Testis (tissue), 3 donors: ENCODE results near the gene TMEM234. TPM values are rescaled to one million over a fixed set of nuclear protein-coding genes. Genes with fewer than 3 reads are reported as not detected.

ENCODE experiments used
- DNase-seq: peaks from one replicate; pipeline ENCODE4 v3.0.0-alpha.2; 2019
- H3K27ac ChIP-seq, 2 donors: fragments of 200-600 bp; sonication (generic); one replicate each; pipeline ENCODE4 v1.5.1; 2019
- H3K27me3 ChIP-seq: fragments of 200-600 bp; sonication (generic); one replicate; pipeline ENCODE4 v1.5.1; 2019
- H3K36me3 ChIP-seq: fragments of 200-600 bp; sonication (generic); one replicate; pipeline ENCODE4 v1.5.1; 2017; ENCODE audit warnings: low read depth; ENCODE audit errors: missing control alignments
- H3K4me1 ChIP-seq: fragments of 200-600 bp; sonication (generic); one replicate; pipeline ENCODE4 v1.5.1; 2019
- H3K4me3 ChIP-seq, 2 donors: fragments of 200-600 bp; sonication (generic); one replicate each; pipeline ENCODE4 v1.5.1; 2017 to 2019
- H3K9me3 ChIP-seq: fragments of 200-600 bp; sonication (generic); one replicate; pipeline ENCODE4 v1.5.1; 2017
- CTCF ChIP-seq, 3 experiments: fragments of 450-650 bp in 2 of 3; fragments of 200-600 bp in 1 of 3; sonication (generic) in 1 of 3; IDR thresholded peaks; one replicate each; pipeline ENCODE4 v1.5.1; 2016 to 2019; ENCODE audit warnings: antibody characterized with exemption in 3 of 3, mild to moderate bottlenecking in 2 of 3, moderate library complexity in 1 of 3
- POLR2A ChIP-seq: fragments of 450-650 bp; IDR thresholded peaks from one replicate; pipeline ENCODE4 v1.6.1; 2017; ENCODE audit warnings: antibody characterized with exemption, mild to moderate bottlenecking, moderate library complexity
- WGBS, 2 donors: methylation state at CpG; one replicate each; pipeline ENCODE4 v1.1.5; 2018; 5-methylcytosine and 5-hydroxymethylcytosine counted together
- intact Hi-C: fragments of 100-400 bp; cut with DNase I; formaldehyde crosslinking; loops from one replicate; pipeline ENCODE4 v1.15.1; 2023; ENCODE audit warnings: low total_unique reads
- polyA plus RNA-seq: library from polyadenylated mRNA; stranded (reverse); fragments of 350-450 nt; fragmentation: Illumina TruSeq; extraction: RNeasy Lipid Tissue Mini Kit (QIAGEN cat#74804); gene quantifications from one replicate; pipeline ENCODE4 v1.2.3, GENCODE V29; 2014; ENCODE audit warnings: low read depth, low replicate concordance; ENCODE audit not compliant: insufficient read depth
- total RNA-seq, 2 donors: library from RNA; depleted of rRNA; stranded (reverse); fragments of >200 nt; gene quantifications; one replicate each; pipeline ENCODE4 v1.2.3, GENCODE V29; 2016

The TMEM234 gene
- total and polyA plus RNA-seq, 3 donors from 2014 or later = 31.8 to 58.3 (median 35.9) TPM

GRCh38 chr1:32239337-32239736, 17.2 kb upstream of the TMEM234 start:
- no peaks in the 10 kb centered on the region for H3K9me3 ChIP-seq
- DNase-seq = peak; percentile 21
- peaks cover 49% of the 10 kb centered on the region for H3K4me1 ChIP-seq
- peak overlapping the region in 1 of 2 donors; percentile 87 for H3K27ac ChIP-seq
- TF ChIP-seq POLR2A = no peak
- no peak for TF ChIP-seq CTCF (IDR thresholded peaks at IDR 0.05)
- no peak overlapping the region for H3K4me3 ChIP-seq
- WGBS, 2 donors = 30 to 40% methylated on average over 4 of the region's 4 CpGs
- intact Hi-C loops = no loop called here
- no peaks in the 10 kb centered on the region for H3K36me3 ChIP-seq
- H3K27me3 ChIP-seq = no peaks in the 10 kb centered on the region

GRCh38 chr1:32234792-32235191, 12.6 kb upstream of the TMEM234 start:
- intact Hi-C loops = no loop called here
- Histone ChIP-seq H3K9me3 (no peaks in the 10 kb centered on the region), H3K27ac (peak overlapping the region; percentile 87 to 92), H3K36me3 (no peaks in the 10 kb centered on the region), H3K27me3 (no peaks in the 10 kb centered on the region), H3K4me1 (peaks cover 38% of the 10 kb centered on the region), H3K4me3 (no peak overlapping the region)
- TF ChIP-seq POLR2A (no peak), CTCF (IDR thresholded peaks at IDR 0.05) (no peak)
- peak; percentile 71 for DNase-seq
- 40 to 72% methylated on average over 2 to 7 of the region's 7 CpGs for WGBS, 2 donors

GRCh38 chr1:32232558-32233304, 10.6 kb upstream of the TMEM234 start:
- H3K36me3 ChIP-seq = no peaks in the 10 kb centered on the region
- intact Hi-C loops = no loop called here
- peaks cover 30% of the 10 kb centered on the region for H3K4me1 ChIP-seq
- H3K27me3 ChIP-seq = no peaks in the 10 kb centered on the region
- no peak for TF ChIP-seq POLR2A
- no peak for TF ChIP-seq CTCF (IDR thresholded peaks at IDR 0.05)
- WGBS, 2 donors = 87 to 92% methylated on average over 8 of the region's 8 CpGs
- H3K4me3 ChIP-seq = no peak overlapping the region
- no peak overlapping the region for H3K27ac ChIP-seq
- no peak for DNase-seq
- H3K9me3 ChIP-seq = no peaks in the 10 kb centered on the region

GRCh38 chr1:32231843-32232432, 9.8 kb upstream of the TMEM234 start:
- TF ChIP-seq CTCF (IDR thresholded peaks at IDR 0.05) (no peak), POLR2A (no peak)
- 75 to 83% methylated on average over 5 of the region's 5 CpGs for WGBS, 2 donors
- intact Hi-C loops = no loop called here
- H3K27me3 ChIP-seq = no peaks in the 10 kb centered on the region
- H3K36me3 ChIP-seq = no peaks in the 10 kb centered on the region
- no peaks in the 10 kb centered on the region for H3K9me3 ChIP-seq
- no peak for DNase-seq
- H3K4me1 ChIP-seq = peaks cover 28% of the 10 kb centered on the region
- H3K4me3 ChIP-seq = no peak overlapping the region
- no peak overlapping the region for H3K27ac ChIP-seq
